GM21723 (cell line): ENCODE data around the gene LRCOL1.

Experiments used
- ATAC-seq: cut with Tn5 transposase; IDR thresholded peaks from one replicate; pipeline ENCODE4 v1.9.1; 2021; ENCODE audit warnings: mild to moderate bottlenecking, moderate library complexity; ENCODE audit not compliant: unreplicated experiment

LRCOL1 gene

GRCh38 chr12:132610051-132610759 is at the start of gene LRCOL1:
Gene LRCOL1, minus strand, starts transcription at chr12:132610582. Its CDS starts 4,331 bp downstream, at chr12:132606251.
- ATAC-seq: no peak

- ATAC-seq: no peak
Measured at GRCh38 chr12:132660052-132660451, 49.7 kb upstream of the LRCOL1 start.

- ATAC-seq: no peak
Measured at GRCh38 chr12:132659146-132659545, 48.8 kb upstream of the LRCOL1 start.

GRCh38 chr12:132658149-132658894 is 47.9 kb upstream of the LRCOL1 start:
- no peak for ATAC-seq

GRCh38 chr12:132657004-132657727 is 46.8 kb upstream of the LRCOL1 start:
- no peak for ATAC-seq

GRCh38 chr12:132653567-132654290 is 43.3 kb upstream of the LRCOL1 start:
- no peak for ATAC-seq

- ATAC-seq: no peak
Measured at GRCh38 chr12:132651444-132652100, 41.2 kb upstream of the LRCOL1 start.

GRCh38 chr12:132649226-132649945 is 39.0 kb upstream of the LRCOL1 start:
- ATAC-seq: no peak

GRCh38 chr12:132648616-132649225 is 38.3 kb upstream of the LRCOL1 start:
- ATAC-seq: no peak

- no peak for ATAC-seq
Measured at GRCh38 chr12:132647858-132648257, 37.5 kb upstream of the LRCOL1 start.

GRCh38 chr12:132646850-132647249 is 36.5 kb upstream of the LRCOL1 start:
- ATAC-seq: no peak

- ATAC-seq: no peak
Measured at GRCh38 chr12:132642846-132643835, 32.8 kb upstream of the LRCOL1 start.

GRCh38 chr12:132641811-132642650 is 31.6 kb upstream of the LRCOL1 start:
- no peak for ATAC-seq

GRCh38 chr12:132640936-132641335 is 30.6 kb upstream of the LRCOL1 start:
- ATAC-seq: no peak

- no peak for ATAC-seq
Measured at GRCh38 chr12:132639956-132640520, 29.7 kb upstream of the LRCOL1 start.

GRCh38 chr12:132638541-132639408 is 28.4 kb upstream of the LRCOL1 start:
- no peak for ATAC-seq
